HG02938 (cell line): Measurements from ENCODE around the gene FCSK.

Source experiments
- ATAC-seq: cut with Tn5 transposase; IDR thresholded peaks from one replicate; pipeline ENCODE4 v1.9.1; 2021; ENCODE audit warnings: mild to moderate bottlenecking, moderate library complexity; ENCODE audit not compliant: unreplicated experiment

Gene FCSK

DNA sequence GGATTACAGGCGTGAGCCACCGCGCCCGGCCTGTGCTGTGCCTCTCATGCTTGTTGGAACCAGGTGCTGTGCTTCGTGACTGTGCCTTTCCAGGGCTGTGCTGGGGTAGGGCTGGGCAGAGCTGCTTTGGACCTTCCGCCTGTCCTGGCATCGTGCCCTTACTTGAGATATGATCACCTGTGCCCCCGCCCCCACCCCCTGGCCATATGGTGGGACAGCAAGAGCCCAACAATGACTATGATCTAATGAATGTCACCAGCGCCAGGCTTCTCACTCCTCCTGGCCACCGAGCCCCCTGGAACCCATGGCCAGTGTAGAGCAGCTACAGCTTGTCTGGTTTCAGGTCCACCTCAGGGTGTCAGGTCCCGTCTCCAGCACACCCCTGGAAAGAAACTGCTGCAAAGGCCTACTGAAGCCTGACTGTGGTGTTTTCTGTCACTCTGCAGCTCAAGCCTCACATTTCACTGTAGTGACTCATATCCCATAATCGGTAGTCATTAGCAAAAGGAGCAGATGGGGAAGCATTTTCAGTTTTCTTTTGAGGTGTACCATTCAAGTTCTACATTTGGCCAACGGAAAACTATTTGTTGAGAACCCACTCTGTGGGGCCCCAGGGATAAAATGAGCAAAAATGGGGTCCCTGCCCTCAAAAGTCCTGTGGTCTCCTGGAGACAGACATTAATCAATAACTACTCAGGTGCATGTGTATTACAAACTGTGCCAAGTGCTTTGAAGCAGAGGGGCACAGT, 22.1 kb downstream of the FCSK start:
- peak; percentile 90 for ATAC-seq

DNA sequence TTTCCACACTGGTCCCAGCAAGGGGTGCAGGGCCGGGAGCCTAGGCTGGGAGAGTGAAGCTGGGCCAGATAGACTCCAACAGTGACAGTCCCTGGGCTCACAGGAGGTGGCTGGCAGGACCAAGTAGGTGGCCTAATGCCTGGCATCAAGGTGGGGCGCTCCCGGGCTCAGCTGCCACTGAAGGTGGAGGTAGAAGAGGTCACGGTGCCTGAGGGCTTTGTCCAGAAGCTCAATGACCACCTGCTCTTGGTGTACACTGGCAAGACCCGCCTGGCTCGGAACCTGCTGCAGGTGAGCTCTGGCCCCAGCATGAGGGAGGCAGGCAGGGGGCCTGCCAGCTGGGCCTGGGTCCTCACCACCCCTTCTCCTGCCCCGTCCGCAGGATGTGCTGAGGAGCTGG, 23.8 kb downstream of the FCSK start:
- no peak for ATAC-seq

DNA sequence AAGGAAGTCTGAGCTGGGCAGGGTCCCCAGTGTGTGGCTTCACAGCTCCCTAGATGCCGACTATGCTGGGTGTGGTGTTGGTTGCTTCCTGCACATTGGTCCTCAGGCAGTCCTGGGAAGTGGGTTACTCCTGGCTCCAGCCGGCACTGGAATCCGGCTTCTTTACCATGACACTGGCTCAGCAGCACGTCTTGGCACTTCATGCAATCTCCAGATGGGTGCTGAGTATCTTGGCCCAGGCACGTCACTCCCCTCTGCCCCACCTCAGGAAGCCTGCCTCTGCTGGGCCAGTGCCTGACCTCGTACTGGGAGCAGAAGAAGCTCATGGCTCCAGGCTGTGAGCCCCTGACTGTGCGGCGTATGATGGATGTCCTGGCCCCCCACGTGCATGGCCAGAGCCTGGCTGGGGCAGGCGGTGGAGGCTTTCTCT, 24.5 kb downstream of the FCSK start:
- no peak for ATAC-seq

DNA sequence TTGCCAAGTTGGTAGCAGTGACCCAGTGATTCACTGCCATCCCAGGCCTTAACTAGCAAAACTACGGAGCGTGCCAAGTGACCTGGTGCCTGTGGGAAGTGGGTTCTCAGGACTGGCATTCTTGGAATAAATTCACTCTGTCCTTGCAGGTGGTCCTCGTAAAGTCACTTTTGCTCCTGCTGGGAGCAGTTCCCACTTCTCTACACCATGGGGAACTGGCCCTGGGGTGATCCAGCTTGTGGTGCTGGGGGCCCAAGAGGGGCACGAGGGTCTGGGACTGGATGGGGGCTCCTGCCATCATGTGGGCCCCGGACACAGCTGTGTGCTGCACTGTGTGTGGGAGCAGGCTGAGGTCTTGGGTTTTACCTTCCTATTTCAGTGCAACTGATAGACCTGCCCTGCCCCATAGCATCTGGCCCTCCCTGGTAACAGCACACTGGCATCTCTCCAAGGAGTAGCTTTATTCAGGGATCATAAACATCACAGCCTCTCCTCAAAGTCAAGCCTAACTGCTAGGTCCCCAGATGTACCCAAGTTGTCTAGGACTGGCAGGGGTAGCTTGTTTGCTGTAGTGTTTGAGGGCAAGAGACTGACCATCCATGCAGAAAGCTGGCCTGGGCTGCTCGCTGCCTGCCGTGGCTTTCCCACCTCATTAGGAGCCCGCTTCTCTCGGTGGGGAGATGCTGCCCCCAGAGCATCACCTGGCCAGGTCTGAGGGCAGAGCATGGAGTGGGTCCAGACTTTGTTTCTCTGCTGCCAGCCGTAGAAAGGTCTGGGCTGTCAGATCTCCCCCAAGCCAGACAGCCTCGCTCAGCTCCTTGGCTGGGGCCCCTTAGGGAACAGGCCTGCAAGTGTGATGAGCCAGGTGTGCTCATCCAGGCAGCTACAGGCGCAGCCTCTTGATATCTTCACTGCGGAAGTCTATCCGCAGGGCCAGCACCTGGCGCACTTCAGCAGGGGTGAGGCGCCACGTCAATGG, 26.0 kb downstream of the FCSK start:
- no peak for ATAC-seq

DNA sequence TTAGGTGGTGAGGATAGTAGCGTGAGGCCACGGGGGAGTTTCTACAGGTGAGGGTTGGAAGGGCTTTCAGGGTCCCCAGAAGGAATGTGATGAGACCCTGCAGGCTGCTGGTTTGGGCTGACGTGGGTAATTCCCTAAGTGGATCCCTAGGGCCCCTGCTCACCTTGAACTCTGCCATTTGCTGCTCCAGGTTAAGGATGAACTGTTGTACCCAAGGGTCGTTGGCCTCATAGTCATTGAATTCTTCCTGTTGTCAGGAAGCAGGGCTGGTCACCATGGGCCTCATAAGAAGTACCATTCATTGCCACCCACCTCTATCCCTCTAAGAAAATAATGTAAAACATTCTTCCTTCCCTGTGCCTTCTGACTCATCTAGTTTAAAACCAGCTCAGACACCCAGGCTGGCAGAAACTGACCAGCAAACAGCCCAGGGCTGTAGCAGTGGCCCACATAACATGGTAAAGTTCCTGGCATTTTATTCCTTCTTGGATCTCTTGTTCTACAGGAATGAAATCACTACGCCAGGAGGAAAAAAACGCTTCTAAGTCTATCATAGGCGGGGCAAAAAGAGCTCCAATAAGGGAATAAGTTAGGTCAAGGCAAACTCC, 27.6 kb downstream of the FCSK start:
- no peak for ATAC-seq

DNA sequence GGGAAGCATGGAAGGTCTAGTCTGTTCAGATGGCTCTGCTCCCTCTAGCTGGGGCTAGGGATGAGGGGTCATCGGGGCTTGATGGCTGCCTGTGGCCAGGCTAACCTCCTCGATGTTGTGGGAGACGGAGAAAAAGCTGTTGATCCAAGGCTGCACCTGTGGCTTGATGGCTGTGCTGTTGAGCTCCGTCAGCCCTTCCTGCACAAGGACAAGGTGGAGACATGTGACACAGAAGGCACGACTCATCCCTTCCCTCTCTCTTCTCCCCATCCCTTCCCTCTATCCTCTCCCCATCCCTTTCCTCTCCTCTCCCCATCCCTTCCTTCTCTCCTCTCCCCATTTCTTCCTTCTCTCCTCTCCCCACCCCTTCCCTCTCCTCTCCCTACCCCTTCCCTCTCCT, 28.2 kb downstream of the FCSK start:
- no peak for ATAC-seq

DNA sequence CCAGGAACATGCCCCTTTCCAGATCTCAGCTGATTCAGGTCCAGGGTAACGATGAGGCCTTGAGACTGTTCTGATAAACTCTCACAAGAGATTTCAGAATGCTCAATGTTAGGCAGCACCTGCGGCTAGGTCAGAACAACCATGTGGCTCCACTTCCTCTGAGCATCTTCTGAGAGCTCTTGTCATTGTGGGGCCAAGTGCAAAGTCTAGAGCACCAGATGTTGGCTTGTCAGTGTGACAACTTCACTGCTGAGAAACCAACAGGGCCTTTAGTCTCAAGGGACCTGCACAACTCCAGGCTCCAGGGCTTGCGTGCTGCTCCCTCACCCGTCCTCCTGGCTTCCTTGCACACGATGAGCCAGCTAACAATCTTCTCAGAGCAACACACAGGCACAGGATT, 29.0 kb downstream of the FCSK start:
- ATAC-seq: no peak

DNA sequence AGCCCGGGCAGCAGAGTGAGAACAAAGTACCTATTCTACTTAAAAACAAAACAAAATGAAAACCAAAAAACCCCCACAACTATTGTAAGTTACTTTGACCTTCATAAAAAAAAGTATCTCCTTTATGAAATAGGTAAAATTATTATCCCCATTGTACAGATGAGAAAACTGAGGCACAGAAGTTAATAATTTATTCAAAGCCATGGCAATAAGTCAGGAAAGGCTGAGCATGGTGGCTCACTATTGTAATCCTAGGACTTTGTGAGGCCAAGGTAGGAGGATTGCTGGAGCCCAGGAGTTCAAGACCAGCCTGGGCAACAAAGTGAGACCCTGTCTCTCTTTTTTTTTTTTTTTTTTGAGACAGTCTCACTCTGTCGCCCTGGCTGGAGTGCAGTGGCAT, 30.5 kb downstream of the FCSK start:
- ATAC-seq: no peak

DNA sequence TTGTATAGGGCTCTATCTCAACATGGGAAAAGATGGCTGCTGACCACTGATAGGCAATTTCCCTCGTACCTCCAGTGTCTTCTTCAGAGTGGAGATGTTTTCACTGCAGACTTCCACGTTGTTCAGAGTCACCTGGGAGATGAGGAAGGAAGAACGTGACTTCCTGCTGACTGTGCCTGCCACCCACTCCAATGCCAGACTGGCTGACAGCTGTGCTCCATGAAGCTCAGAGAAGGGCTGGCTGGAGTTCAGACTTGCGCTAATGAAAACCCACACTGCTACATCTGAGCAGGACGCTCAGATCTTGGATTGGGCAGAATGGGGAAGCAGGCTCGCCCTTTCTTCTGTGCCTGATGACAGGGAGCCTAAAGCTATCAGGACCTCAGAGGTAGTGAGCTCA, 35.9 kb downstream of the FCSK start:
- ATAC-seq: no peak

DNA sequence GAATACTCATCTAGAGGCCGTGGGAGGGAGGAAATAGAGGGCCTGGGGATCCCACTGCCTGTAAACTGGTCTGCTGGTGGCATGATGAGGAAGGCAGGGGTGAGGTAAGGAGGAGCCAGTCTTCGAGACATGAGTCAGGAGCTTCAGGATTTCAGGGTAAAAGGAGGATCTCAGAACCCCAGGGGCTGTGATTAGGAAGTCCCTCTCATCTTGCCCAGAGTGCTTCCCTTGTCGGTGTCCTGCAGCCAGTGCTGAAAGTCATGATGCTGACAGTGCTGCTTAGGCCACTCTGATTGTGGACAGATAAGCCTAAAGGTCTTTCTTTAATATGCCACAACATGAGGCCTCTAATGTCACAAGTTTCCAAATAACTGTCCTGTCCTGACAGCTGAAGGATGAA, 39.4 kb downstream of the FCSK start:
- ATAC-seq: no peak

DNA sequence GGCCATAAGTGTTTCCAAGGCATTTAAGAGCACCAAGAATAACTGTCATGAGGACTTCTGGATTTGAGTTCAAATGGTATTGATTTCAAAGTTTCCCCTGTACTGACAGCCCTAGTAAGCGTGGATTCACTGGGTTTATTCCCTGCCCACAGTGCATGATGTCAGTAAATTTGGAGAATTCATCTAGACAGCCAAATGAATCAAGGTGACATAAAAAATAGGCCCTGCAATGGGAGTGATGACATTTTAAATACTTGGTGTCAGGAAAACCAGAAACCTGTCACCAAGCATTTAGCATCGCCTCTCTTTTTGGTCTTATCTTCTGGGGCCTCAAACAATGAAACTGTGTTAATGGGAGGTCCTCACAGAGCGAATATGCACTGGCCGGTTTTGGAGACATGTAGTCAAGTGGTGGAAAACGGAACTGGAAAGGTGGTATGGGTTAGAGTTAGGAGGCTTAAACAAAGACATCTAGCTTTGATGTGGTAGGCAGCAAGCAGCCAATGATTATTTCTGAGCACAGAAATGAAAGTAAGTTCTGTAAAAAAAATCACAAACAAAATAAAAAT, 39.9 kb downstream of the FCSK start:
- ATAC-seq: no peak

DNA sequence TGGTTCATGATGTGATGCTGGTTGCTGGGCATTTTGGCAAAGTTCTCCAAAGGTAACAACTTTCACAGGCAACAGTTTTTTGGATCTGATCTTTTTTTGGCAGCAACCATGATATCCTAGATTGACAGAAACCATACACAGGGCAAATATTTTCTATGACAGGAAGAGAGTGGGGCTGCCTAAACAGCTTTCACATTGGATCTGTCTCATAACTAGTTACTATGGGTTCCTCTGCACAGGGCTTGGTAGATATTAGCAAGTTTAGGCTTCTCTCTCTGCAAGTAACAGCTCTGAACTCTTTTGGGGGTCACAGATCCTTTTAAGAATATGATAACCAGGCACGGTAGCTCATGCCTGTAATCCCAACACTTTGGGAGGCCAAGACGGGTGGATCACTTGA, 40.4 kb downstream of the FCSK start:
- no peak for ATAC-seq

DNA sequence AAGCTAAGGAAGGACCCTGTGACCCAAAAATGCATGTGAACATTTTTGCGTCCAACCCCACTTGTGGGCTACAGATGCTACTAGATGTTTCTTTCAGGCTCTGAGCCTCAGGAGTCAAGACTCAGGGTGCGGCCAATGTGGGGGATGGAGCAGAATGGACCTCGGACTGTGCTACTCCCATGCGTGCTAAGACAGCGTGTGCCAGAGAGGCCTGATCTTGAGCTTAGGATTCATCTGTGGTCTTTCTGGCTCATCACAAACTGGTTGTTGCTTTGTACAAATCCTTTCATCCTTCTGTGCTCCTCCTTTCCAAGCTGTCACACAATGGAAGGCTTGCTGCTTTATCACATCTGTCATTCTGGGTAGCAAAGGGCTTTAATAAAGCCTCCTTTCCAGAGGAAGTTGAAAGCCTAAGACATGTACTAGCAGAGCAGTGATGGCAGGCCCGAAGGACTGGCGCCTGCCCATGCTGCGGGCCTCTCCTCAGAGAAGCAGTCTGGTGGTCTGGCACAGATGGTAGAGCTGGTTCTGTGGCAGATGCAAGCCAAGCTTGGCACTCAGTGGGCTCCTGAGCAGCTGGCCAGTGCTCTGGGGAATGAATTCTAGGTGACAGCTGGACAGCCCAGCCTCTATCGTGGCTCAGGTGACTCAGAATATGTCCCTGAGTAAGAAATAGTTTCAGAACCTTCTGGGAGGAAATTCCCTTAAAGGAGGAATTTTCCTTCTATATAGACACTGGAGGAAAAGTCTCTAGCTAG, 41.2 kb downstream of the FCSK start:
- no peak for ATAC-seq

DNA sequence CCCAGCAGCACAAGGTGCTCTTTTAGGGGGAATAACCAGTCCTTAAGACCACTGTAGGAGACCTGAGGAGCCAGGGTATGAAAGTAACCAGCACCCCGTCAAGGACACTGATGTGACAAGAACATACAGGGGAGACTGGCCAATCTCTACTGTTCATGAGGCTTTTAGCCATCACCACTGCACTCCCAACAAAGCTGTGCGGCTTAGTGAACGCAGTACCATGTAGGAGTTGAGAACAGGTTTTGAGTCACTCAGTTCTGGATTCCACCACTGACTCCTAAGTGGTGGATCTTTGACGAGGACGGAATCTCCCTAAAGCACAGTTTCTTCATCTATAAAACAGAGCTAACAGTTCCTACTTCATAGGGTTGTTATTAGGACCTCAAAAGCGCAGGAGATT, 42.1 kb downstream of the FCSK start:
- ATAC-seq: no peak

DNA sequence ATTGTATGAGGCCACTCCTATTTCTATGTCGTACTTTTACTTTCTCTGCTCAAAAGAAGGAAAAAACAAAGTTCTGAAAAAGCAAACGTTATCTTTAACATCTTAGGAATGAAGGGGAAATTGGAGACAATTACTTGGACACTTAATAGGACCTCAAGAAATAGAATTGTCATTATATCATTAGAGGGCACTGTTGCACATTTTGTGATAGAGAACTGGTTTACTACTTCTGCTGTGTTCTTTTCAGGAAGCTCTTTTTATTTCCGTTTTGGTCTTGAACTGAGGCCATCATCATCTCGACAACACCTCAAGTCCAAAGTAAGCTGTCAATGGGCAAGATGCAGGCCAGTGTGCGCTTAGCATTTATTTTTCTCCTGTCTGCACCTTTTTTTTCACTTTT, 54.4 kb downstream of the FCSK start:
- ATAC-seq: no peak

DNA sequence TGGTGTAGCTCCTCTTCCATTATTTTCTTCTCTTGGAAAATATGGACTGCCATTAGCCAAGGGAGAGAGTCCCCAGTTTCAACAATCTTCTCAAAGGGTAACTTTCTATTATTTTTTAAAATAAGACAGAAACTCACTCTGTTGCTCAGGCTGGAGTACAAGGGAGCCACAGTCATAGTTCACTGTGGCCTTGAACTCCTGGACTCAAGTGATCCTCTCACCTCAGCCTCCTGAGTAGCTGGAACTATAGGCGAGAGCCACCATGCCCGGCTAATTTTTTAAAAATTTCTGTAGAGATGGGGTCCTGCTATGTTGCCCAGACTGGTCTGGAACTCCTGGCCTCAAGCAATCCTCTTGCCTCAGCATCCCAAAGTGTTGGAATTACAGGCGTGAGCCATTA, 55.8 kb downstream of the FCSK start:
- ATAC-seq: no peak

DNA sequence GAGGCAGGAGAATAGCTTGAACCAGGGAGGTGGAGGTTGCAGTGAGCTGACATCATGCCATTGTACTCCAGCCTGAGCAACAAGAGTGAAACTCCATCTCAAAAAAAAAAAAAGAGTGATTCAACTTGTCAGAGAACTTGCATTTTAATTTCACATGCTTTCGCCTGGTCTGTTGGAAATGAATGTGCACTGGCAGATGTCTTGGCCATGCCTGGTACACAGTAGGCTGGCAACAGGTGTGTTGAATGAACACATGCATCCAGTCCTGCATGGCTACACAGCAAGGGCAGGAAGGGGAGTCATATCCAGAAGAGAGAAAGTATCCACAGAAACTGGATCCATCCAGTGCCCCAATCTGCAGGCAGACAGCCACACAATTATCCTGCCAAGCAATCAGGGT, 57.4 kb downstream of the FCSK start:
- no peak for ATAC-seq

DNA sequence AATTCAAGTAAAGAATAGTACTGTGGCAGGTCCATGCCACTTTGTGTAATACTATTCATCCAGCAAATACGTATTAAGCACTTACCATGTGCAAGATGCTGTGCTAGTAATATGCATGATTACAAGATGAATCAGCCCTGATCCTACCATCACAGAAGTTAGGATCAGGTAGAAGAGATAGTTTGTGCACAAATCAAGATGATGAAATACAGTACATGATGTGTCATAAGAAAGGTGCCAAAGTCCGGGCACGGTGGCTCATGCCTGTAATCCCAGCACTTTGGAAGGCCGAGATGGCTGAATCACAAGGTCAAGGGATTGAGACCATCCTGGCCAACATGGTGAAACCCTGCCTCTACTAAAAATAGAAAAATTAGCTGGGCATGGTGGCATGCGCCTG, 58.1 kb downstream of the FCSK start:
- no peak for ATAC-seq

DNA sequence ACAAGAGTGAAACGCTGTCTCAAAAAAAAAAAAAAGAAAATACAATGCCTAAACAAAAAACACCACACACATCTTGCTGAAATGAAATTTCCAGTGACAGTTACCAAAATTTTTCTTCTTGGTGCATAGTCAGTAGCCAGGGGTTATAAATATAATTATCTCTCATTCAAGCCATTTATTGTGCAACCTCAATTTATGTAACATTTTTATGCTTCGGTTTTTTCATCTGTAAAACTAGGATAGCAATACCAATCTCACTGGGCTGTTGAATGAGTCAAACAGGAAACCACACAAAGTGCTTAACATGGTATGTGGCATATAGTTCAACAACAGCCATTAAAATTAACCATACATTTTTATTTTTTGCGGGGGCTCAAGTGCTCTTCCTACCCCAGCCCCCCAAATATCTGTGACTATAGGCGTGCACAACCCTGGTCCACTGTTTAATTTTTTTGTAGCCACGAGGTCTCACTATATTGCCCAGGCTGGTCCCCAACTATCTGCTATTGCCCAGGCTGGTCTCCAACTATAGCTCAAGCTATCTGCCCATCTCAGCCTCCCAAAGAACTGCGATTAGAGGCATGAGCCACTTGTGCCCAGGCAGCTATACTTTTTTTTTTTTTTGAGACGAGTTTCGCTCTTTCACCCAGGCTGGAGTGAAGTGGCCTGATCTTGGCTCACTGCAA, 66.4 kb downstream of the FCSK start:
- peak; percentile 42 for ATAC-seq
